SU-DHL-6 (cell line): ENCODE measurements around the gene FAM227B.

ENCODE experiments used
- CTCF ChIP-seq: fragments of 200-600 bp; sonication (generic); IDR thresholded peaks from one replicate; pipeline ENCODE4 v1.5.1; 2017; ENCODE audit warnings: antibody characterized with exemption, mild to moderate bottlenecking, low read length, moderate library complexity; ENCODE audit not compliant: insufficient read depth, poor library complexity, severe bottlenecking
- EZH2phosphoT487 ChIP-seq: fragments of 200-600 bp; sonication (generic), shearing (Covaris generic); conservative IDR thresholded peaks from 2 replicates; pipeline ENCODE4 v1.6.1; 2018; ENCODE audit warnings: mild to moderate bottlenecking, antibody characterized with exemption, low read length, moderate library complexity, mixed read lengths

GRCh38 chr15:49406352-49407118, 214.1 kb downstream of the FAM227B start:
- TF ChIP-seq CTCF: no peak
- TF ChIP-seq EZH2phosphoT487: no peak
